HEK293 (cell line): ENCODE data around the gene SLC48A1.

Source experiments
- HOXD13 ChIP-seq: sonication (generic); formaldehyde crosslinking; IDR thresholded peaks from 2 replicates; pipeline ENCODE4 v1.8.0; 2022; ENCODE audit warnings: missing genetic modification reagents, borderline replicate concordance
- TRIM28 ChIP-seq: IDR thresholded peaks from 2 replicates; pipeline ENCODE4 v1.6.1; 2011; ENCODE audit warnings: low read length, control low read depth, borderline replicate concordance
- ZEB2 ChIP-seq: fragments of 450-650 bp; formaldehyde crosslinking; IDR thresholded peaks from 2 replicates; pipeline ENCODE4 v1.5.1; 2016; ENCODE audit warnings: missing biosample characterization, missing genetic modification characterization
- ZNF132 ChIP-seq: fragments of 450-650 bp; formaldehyde crosslinking; IDR thresholded peaks from 2 replicates; pipeline ENCODE4 v1.5.1; 2017; ENCODE audit warnings: missing biosample characterization, missing genetic modification characterization, borderline replicate concordance
- ZNF138 ChIP-seq: fragments of 450-650 bp; formaldehyde crosslinking; IDR thresholded peaks from 2 replicates; pipeline ENCODE4 v1.5.1; 2016; ENCODE audit warnings: missing biosample characterization, missing genetic modification characterization, borderline replicate concordance
- ZNF184 ChIP-seq: fragments of 450-650 bp; IDR thresholded peaks from 2 replicates; pipeline ENCODE4 v1.5.1; 2018; ENCODE audit warnings: missing biosample characterization, mild to moderate bottlenecking, missing genetic modification characterization
- ZNF223 ChIP-seq: fragments of 450-650 bp; formaldehyde crosslinking; IDR thresholded peaks from 2 replicates; pipeline ENCODE4 v1.5.1; 2016; ENCODE audit warnings: missing biosample characterization, missing genetic modification characterization
- ZNF629 ChIP-seq: fragments of 450-650 bp; formaldehyde crosslinking; IDR thresholded peaks from 2 replicates; pipeline ENCODE4 v1.5.1; 2017; ENCODE audit warnings: missing biosample characterization, missing genetic modification characterization
- TF ChIP-seq, protein P1 (sequence below): fragments of 450-650 bp; formaldehyde crosslinking; IDR thresholded peaks from 2 replicates; pipeline ENCODE4 v1.5.1; 2016; ENCODE audit warnings: missing biosample characterization, missing genetic modification characterization
- TF ChIP-seq, protein P2 (sequence below): fragments of 450-650 bp; formaldehyde crosslinking; IDR thresholded peaks from 2 replicates; pipeline ENCODE4 v1.5.1; 2016; ENCODE audit warnings: missing biosample characterization, missing genetic modification characterization

DNA sequence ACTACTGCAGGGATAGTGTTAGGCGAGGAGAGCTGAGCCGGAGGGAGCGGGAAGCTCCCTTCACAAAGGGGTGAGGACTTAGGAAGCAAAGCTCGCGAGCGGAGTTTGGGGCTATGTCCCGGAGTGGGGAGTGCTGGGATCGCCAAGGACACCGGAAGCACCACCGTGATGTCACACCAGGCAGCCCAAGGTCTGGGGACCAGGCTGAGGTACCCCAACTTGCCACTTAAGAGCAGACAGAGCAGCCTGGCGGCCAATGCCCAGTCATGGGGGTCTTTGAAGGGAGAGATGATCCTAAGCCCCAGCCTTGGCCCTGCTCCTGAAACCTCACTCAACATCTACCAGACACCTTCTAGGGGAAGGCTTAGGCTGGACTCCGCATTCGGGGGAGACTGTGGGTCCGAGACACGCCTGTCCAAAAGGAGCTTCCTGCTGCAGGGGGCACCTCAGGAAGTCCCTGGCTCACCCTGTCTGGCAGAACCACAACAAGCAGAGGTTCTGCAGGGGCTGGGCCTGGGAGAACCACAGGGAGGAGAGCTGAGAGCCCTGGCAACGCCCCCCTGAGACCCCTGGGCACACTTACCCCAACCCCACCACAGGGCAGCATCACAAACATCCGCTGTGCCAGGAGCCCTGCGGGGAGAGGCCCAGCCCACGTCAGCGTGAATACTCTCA, 17.8 kb downstream of the SLC48A1 start:
- TF ChIP-seq, protein P1, sequence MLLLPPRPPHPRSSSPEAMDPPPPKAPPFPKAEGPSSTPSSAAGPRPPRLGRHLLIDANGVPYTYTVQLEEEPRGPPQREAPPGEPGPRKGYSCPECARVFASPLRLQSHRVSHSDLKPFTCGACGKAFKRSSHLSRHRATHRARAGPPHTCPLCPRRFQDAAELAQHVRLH (tag by site-specific recombination): no peak
- no peak for TF ChIP-seq ZEB2 (tag by site-specific recombination)
- no peak for TF ChIP-seq ZNF184 (tag by site-specific recombination)
- no peak for TF ChIP-seq ZNF223 (tag by site-specific recombination)
- no peak for TF ChIP-seq HOXD13
- no peak for TF ChIP-seq ZNF138 (tag by site-specific recombination)
- TF ChIP-seq, protein P2, sequence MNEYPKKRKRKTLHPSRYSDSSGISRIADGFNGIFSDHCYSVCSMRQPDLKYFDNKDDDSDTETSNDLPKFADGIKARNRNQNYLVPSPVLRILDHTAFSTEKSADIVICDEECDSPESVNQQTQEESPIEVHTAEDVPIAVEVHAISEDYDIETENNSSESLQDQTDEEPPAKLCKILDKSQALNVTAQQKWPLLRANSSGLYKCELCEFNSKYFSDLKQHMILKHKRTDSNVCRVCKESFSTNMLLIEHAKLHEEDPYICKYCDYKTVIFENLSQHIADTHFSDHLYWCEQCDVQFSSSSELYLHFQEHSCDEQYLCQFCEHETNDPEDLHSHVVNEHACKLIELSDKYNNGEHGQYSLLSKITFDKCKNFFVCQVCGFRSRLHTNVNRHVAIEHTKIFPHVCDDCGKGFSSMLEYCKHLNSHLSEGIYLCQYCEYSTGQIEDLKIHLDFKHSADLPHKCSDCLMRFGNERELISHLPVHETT (tag by site-specific recombination): no peak
- TF ChIP-seq ZNF132: no peak
- TF ChIP-seq ZNF629: no peak
- no peak for TF ChIP-seq TRIM28
